A673 (cell line): ENCODE data around the gene NRG3. TPM values are rescaled to one million over a fixed set of nuclear protein-coding genes. Genes with fewer than 3 reads are reported as not detected.

Experiments used
- BruUV-seq: library from RNA; stranded (reverse); fragments of 400-500 nt; replicated peaks from 2 replicates; lab custom pipeline; 2021; lab: Mats Ljungman, UMichigan
- CTCF ChIA-PET: fragments of 300-600 bp; sonication (Branson Sonifier 250); formaldehyde crosslinking; loops from one replicate; lab custom pipeline; 2022; ENCODE audit warnings: antibody characterized with exemption; lab: Charles Lee
- POLR2A ChIA-PET: fragments of 300-600 bp; sonication (Branson Sonifier 250); formaldehyde crosslinking; loops from one replicate; lab custom pipeline; 2022; ENCODE audit warnings: antibody characterized with exemption; ENCODE audit not compliant: low non-redundant PET; lab: Charles Lee
- DNase-seq: peaks from one replicate; pipeline ENCODE4 v3.0.0-alpha.2; 2015; ENCODE audit warnings: low spot score
- H3K27ac ChIP-seq: fragments of 200-600 bp; sonication (generic); 2 replicates; pipeline ENCODE4 v1.5.1; 2016; ENCODE audit warnings: mixed run types, low read depth, mild to moderate bottlenecking, mixed read lengths, antibody characterized with exemption, low read length; ENCODE audit not compliant: poor library complexity, severe bottlenecking
- H3K27me3 ChIP-seq: fragments of 200-600 bp; sonication (generic); replicated peaks from 2 replicates; pipeline ENCODE4 v1.6.1; 2017; ENCODE audit warnings: mixed run types, low read depth, mild to moderate bottlenecking, mixed read lengths, antibody characterized with exemption, low read length; ENCODE audit not compliant: insufficient read depth, poor library complexity
- H3K36me3 ChIP-seq: fragments of 200-600 bp; sonication (generic); 2 replicates; pipeline ENCODE4 v1.6.1; 2016; ENCODE audit warnings: mixed run types, mild to moderate bottlenecking, mixed read lengths, antibody characterized with exemption, low read length; ENCODE audit not compliant: insufficient read depth, poor library complexity, severe bottlenecking
- H3K4me1 ChIP-seq: fragments of 200-600 bp; sonication (generic); 2 replicates; pipeline ENCODE4 v1.6.1; 2017; ENCODE audit warnings: mixed run types, mild to moderate bottlenecking, mixed read lengths, antibody characterized with exemption, low read length; ENCODE audit not compliant: insufficient read depth, poor library complexity, severe bottlenecking
- H3K4me3 ChIP-seq: fragments of 200-600 bp; sonication (generic); 2 replicates; pipeline ENCODE4 v1.5.1; 2016; ENCODE audit warnings: low read depth, mixed run types, mild to moderate bottlenecking, mixed read lengths, low read length; ENCODE audit not compliant: poor library complexity, severe bottlenecking
- H3K9me3 ChIP-seq: fragments of 200-600 bp; sonication (generic); 2 replicates; pipeline ENCODE4 v1.6.1; 2016; ENCODE audit warnings: mixed run types, low read depth, mild to moderate bottlenecking, mixed read lengths, antibody characterized with exemption, low read length; ENCODE audit not compliant: poor library complexity, severe bottlenecking
- CTCF ChIP-seq: fragments of 300-800, 200-600 bp; sonication (generic); conservative IDR thresholded peaks from 2 replicates; pipeline ENCODE4 v1.5.1; 2017; ENCODE audit warnings: low read depth, mild to moderate bottlenecking, antibody characterized with exemption, low read length, moderate library complexity, mixed read lengths
- EZH2 ChIP-seq: fragments of 200-600 bp; sonication (generic); IDR thresholded peaks from 2 replicates; pipeline ENCODE4 v1.6.1; 2017; ENCODE audit warnings: borderline replicate concordance, low read depth, mild to moderate bottlenecking, mixed read lengths, antibody characterized with exemption, low read length; ENCODE audit not compliant: poor library complexity, severe bottlenecking
- intact Hi-C: fragments of 100-400 bp; cut with micrococcal nuclease; formaldehyde crosslinking; loops from one replicate; pipeline ENCODE4 v1.10.0; 2022; ENCODE audit not compliant: unreplicated experiment
- total RNA-seq: library from RNA; stranded (reverse); gene quantifications from 2 replicates; pipeline ENCODE4 v1.2.3, GENCODE V29; 2021

The NRG3 gene
- total RNA-seq, 1 experiment from 2014 or later: not detected

GRCh38 chr10:82850191-82850590, 975.2 kb downstream of the NRG3 start:
- H3K4me3 ChIP-seq: no peak overlapping the region
- H3K4me1 ChIP-seq: no peaks in the 10 kb centered on the region
- H3K27ac ChIP-seq: no peak overlapping the region
- ChIA-PET POLR2A (no interaction called here), CTCF (no interaction called here)
- BruUV-seq: no TSS peak
- no peaks in the 10 kb centered on the region for H3K27me3 ChIP-seq
- intact Hi-C loops: no loop called here
- TF ChIP-seq CTCF: no peak
- no peak for TF ChIP-seq EZH2
- H3K36me3 ChIP-seq: no peaks in the 10 kb centered on the region
- DNase-seq: no peak
- no peaks in the 10 kb centered on the region for H3K9me3 ChIP-seq

- Histone ChIP-seq H3K27ac (no peak overlapping the region), H3K36me3 (no peaks in the 10 kb centered on the region), H3K27me3 (no peaks in the 10 kb centered on the region), H3K4me1 (no peaks in the 10 kb centered on the region), H3K4me3 (no peak overlapping the region), H3K9me3 (no peaks in the 10 kb centered on the region)
- CTCF ChIA-PET: no interaction called here
- TF ChIP-seq EZH2 (no peak), CTCF (no peak)
- POLR2A ChIA-PET: no interaction called here
- intact Hi-C loops: no loop called here
- BruUV-seq: no TSS peak
- no peak for DNase-seq
Measured at GRCh38 chr10:82856957-82857613, 982.1 kb downstream of the NRG3 start.

- H3K9me3 ChIP-seq: peaks cover 12% of the 10 kb centered on the region
- H3K36me3 ChIP-seq: no peaks in the 10 kb centered on the region
- intact Hi-C loops: no loop called here
- no peaks in the 10 kb centered on the region for H3K27me3 ChIP-seq
- TF ChIP-seq EZH2 (no peak), CTCF (no peak)
- H3K4me1 ChIP-seq: no peaks in the 10 kb centered on the region
- no peak for DNase-seq
- ChIA-PET POLR2A (no interaction called here), CTCF (no interaction called here)
- no peak overlapping the region for H3K4me3 ChIP-seq
- H3K27ac ChIP-seq: no peak overlapping the region
- no TSS peak for BruUV-seq
Measured at GRCh38 chr10:82861889-82862288, 986.9 kb downstream of the NRG3 start.
